Ovary (tissue), 3 donors: ENCODE results near the gene COX19.

Source experiments
- CTCF ChIP-seq, 3 donors: fragments of 450-650 bp in 2 of 3; fragments of 200-600 bp in 1 of 3; IDR thresholded peaks; one replicate each; pipeline versions ENCODE4 v1.5.1 to v1.8.0; 2016 to 2022; ENCODE audit warnings: antibody characterized with exemption in 3 of 3, mild to moderate bottlenecking in 1 of 3
- EP300 ChIP-seq: sonication (generic); formaldehyde crosslinking; IDR thresholded peaks from one replicate; pipeline ENCODE4 v1.6.1; 2017; ENCODE audit warnings: antibody characterized with exemption
- POLR2A ChIP-seq: fragments of 450-650 bp; IDR thresholded peaks from one replicate; pipeline ENCODE4 v1.6.1; 2017; ENCODE audit warnings: antibody characterized with exemption, mild to moderate bottlenecking, moderate library complexity
- donor health status: DM: no; HTN: no; CAD: no.

DNA sequence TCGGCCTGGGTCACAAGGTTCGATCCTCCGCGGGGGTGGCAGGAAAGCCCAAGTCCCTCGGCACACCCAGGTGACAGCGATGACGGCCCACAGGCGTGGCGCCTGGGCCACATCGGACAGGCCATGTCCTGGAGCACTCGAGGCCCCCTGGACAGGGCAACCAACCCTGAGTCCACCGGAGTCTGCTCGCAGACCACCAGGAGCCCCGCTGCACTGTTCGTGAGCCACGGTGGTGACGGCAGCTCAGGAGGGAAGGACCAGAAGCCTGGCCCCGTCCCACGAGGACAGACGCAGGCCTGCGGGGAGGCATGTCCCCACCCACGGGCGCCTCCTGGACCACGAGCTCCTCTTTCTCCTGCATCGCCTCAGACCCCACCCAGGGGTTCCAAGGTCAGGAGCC, 46.6 kb upstream of the COX19 start:
- TF ChIP-seq CTCF (IDR thresholded peaks at IDR 0.05) (no peak), POLR2A (no peak), EP300 (no peak)
